H9 (cell line): ENCODE measurements around the gene SELENOS. TPM values are rescaled to one million over a fixed set of nuclear protein-coding genes. Genes with fewer than 3 reads are reported as not detected.
A peak's percentile ranks its signal among the peaks of the same experiment; 100 is the strongest.

Experiments used
- DNase-seq: peaks from one replicate; pipeline ENCODE4 v3.0.0-alpha.2; 2017
- H2AFZ ChIP-seq: one replicate; pipeline ENCODE4 v1.6.1; 2013; ENCODE audit warnings: mild to moderate bottlenecking, low read length, control low read depth, moderate library complexity
- H2AK5ac ChIP-seq: 2 replicates; pipeline ENCODE4 v1.6.1; 2013; ENCODE audit warnings: low read length, control low read depth, mixed read lengths; ENCODE audit not compliant: insufficient read length
- H2BK120ac ChIP-seq: one replicate; pipeline ENCODE4 v1.6.1; 2013; ENCODE audit warnings: low read depth, mild to moderate bottlenecking, low read length, control low read depth, inconsistent platforms; ENCODE audit not compliant: poor library complexity, severe bottlenecking
- H2BK12ac ChIP-seq: 2 replicates; pipeline ENCODE4 v1.6.1; 2013; ENCODE audit warnings: low read length, control low read depth, mixed read lengths, low read depth; ENCODE audit not compliant: insufficient read length
- H2BK15ac ChIP-seq: 2 replicates; pipeline ENCODE4 v1.6.1; 2013; ENCODE audit warnings: low read depth, low read length, control low read depth
- H2BK20ac ChIP-seq: one replicate; pipeline ENCODE4 v1.6.1; 2013; ENCODE audit warnings: low read depth, mild to moderate bottlenecking, low read length, control low read depth, inconsistent platforms; ENCODE audit not compliant: poor library complexity, severe bottlenecking
- H2BK5ac ChIP-seq: 2 replicates; pipeline ENCODE4 v1.6.1; 2013; ENCODE audit warnings: low read length, control low read depth, mixed read lengths; ENCODE audit not compliant: insufficient read length
- H3K14ac ChIP-seq: 2 replicates; pipeline ENCODE4 v1.6.1; 2013; ENCODE audit warnings: low read length, control low read depth; ENCODE audit not compliant: insufficient read depth
- H3K18ac ChIP-seq: 2 replicates; pipeline ENCODE4 v1.6.1; 2013; ENCODE audit warnings: low read depth, mild to moderate bottlenecking, mixed read lengths, low read length, control low read depth; ENCODE audit not compliant: insufficient read length
- H3K23ac ChIP-seq: 2 replicates; pipeline ENCODE4 v1.6.1; 2013; ENCODE audit warnings: low read length, control low read depth, mixed read lengths, low read depth; ENCODE audit not compliant: insufficient read length
- H3K23me2 ChIP-seq: 2 replicates; pipeline ENCODE4 v1.6.1; 2013; ENCODE audit warnings: low read depth, mild to moderate bottlenecking, mixed read lengths, low read length, control low read depth; ENCODE audit not compliant: insufficient read length, poor library complexity, severe bottlenecking
- H3K27ac ChIP-seq: 2 replicates; pipeline ENCODE4 v1.5.1; 2013; ENCODE audit warnings: low read length, control low read depth, mixed read lengths, low read depth; ENCODE audit not compliant: insufficient read length
- H3K27me3 ChIP-seq: 2 replicates; pipeline ENCODE4 v1.6.1; 2013; ENCODE audit warnings: low read length, control low read depth, inconsistent platforms; ENCODE audit not compliant: insufficient read depth
- H3K4ac ChIP-seq: 2 replicates; pipeline ENCODE4 v1.6.1; 2013; ENCODE audit warnings: low read depth, mild to moderate bottlenecking, control low read depth, inconsistent platforms, low read length, moderate library complexity
- H3K4me1 ChIP-seq: 2 replicates; pipeline ENCODE4 v1.6.1; 2013; ENCODE audit warnings: low read length, control low read depth, inconsistent platforms; ENCODE audit not compliant: insufficient read depth
- H3K4me2 ChIP-seq: 2 replicates; pipeline ENCODE4 v1.6.1; 2013; ENCODE audit warnings: low read length, control low read depth, mixed read lengths; ENCODE audit not compliant: insufficient read length, insufficient read depth
- H3K56ac ChIP-seq: 2 replicates; pipeline ENCODE4 v1.6.1; 2013; ENCODE audit warnings: low read depth, mild to moderate bottlenecking, mixed read lengths, low read length, control low read depth; ENCODE audit not compliant: insufficient read length
- H3K79me1 ChIP-seq: 2 replicates; pipeline ENCODE4 v1.6.1; 2013; ENCODE audit warnings: low read depth, mild to moderate bottlenecking, moderate library complexity, low read length, control low read depth, inconsistent platforms; ENCODE audit not compliant: insufficient read depth, poor library complexity, severe bottlenecking
- H3K79me2 ChIP-seq: 2 replicates; pipeline ENCODE4 v1.6.1; 2013; ENCODE audit warnings: low read length, control low read depth, inconsistent platforms; ENCODE audit not compliant: insufficient read depth
- H3K9ac ChIP-seq: 2 replicates; pipeline ENCODE4 v1.6.1; 2013; ENCODE audit warnings: low read length, control low read depth, mixed read lengths; ENCODE audit not compliant: insufficient read length; ENCODE audit errors: extremely low read depth
- H3K9me3 ChIP-seq: one replicate; pipeline ENCODE4 v1.6.1; 2013; ENCODE audit warnings: low read depth, low read length, inconsistent platforms; ENCODE audit not compliant: control insufficient read depth
- H3T11ph ChIP-seq: one replicate; pipeline ENCODE4 v1.6.1; 2013; ENCODE audit warnings: mild to moderate bottlenecking, low read length, control low read depth, inconsistent platforms
- H4K20me1 ChIP-seq: one replicate; pipeline ENCODE4 v1.6.1; 2013; ENCODE audit not compliant: control insufficient read depth, insufficient read length, insufficient read depth
- H4K5ac ChIP-seq: 2 replicates; pipeline ENCODE4 v1.6.1; 2013; ENCODE audit warnings: low read depth, mild to moderate bottlenecking, mixed read lengths, low read length, control low read depth; ENCODE audit not compliant: insufficient read length
- H4K8ac ChIP-seq: replicated peaks from 2 replicates; pipeline ENCODE4 v1.6.1; 2013; ENCODE audit warnings: low read length, control low read depth, mixed read lengths, low read depth; ENCODE audit not compliant: insufficient read length
- H4K91ac ChIP-seq: 2 replicates; pipeline ENCODE4 v1.6.1; 2013; ENCODE audit warnings: low read depth, mild to moderate bottlenecking, moderate library complexity, mixed read lengths, low read length, control low read depth; ENCODE audit not compliant: insufficient read length
- H3K27ac Mint-ChIP-seq, 3 experiments: 2 replicates in 2 of 3; 3 replicates in 1 of 3; pipeline ENCODE4 v1.8.0; 2020 to 2021; ENCODE audit warnings: mixed read lengths in 3 of 3, mild to moderate bottlenecking in 1 of 3, moderate library complexity in 1 of 3
- H3K27me3 Mint-ChIP-seq: 2 replicates; pipeline ENCODE4 v1.8.0; 2021; ENCODE audit warnings: low read depth, mild to moderate bottlenecking, moderate library complexity, mixed read lengths
- H3K36me3 Mint-ChIP-seq, 3 experiments: 2 replicates in 2 of 3; 3 replicates in 1 of 3; pipeline ENCODE4 v1.8.0; 2020 to 2021; ENCODE audit warnings: low read depth in 3 of 3, mixed read lengths in 3 of 3; ENCODE audit not compliant: insufficient read depth in 1 of 3
- H3K4me1 Mint-ChIP-seq, 2 experiments: 2 replicates each; pipeline ENCODE4 v1.8.0; 2020; ENCODE audit warnings: mixed read lengths in 2 of 2
- H3K4me3 Mint-ChIP-seq, 2 experiments: 2 replicates in 1 of 2; 3 replicates in 1 of 2; pipeline ENCODE4 v1.8.0; 2020 to 2021; ENCODE audit warnings: mild to moderate bottlenecking in 2 of 2, mixed read lengths in 2 of 2, moderate library complexity in 1 of 2
- H3K9me3 Mint-ChIP-seq, 2 experiments: 2 replicates in 1 of 2; 3 replicates in 1 of 2; pipeline ENCODE4 v1.8.0; 2020; ENCODE audit warnings: mild to moderate bottlenecking in 2 of 2, mixed read lengths in 2 of 2, moderate library complexity in 1 of 2
- CTCF ChIP-seq: fragments of 200-600 bp; sonication (generic); conservative IDR thresholded peaks from 3 replicates; pipeline ENCODE4 v1.8.0; 2021; ENCODE audit warnings: antibody characterized with exemption, mild to moderate bottlenecking
- WGBS: extraction: QIAGEN DNeasy Blood & Tissue Kit; methylation state at CpG from one replicate; pipeline ENCODE4 v1.1.7; 2013; ENCODE audit warnings: missing lambda C conversion rate, low lambda C conversion rate, mixed read lengths; ENCODE audit not compliant: insufficient read length; ENCODE audit errors: extremely low coverage; 5-methylcytosine and 5-hydroxymethylcytosine counted together
- total RNA-seq: library from RNA; stranded (reverse); gene quantifications from 2 replicates; pipeline ENCODE4 v1.2.1, GENCODE V29; 2021

Gene SELENOS
- total RNA-seq, 1 experiment from 2014 or later, result 57.7 TPM

GRCh38 chr15:101251830-101252820 lies 25.2 kb downstream of the SELENOS start, which contains the start of gene CHSY1:
Gene CHSY1 (minus strand): TSS chr15:101252048. CDS start chr15:101251456, 592 bp downstream.
- no peaks in the 10 kb centered on the region for H3K9me3 ChIP-seq

More at GRCh38 chr15:101251830-101252820, 25.2 kb downstream of the SELENOS start, which contains the start of gene CHSY1:
- Histone ChIP-seq H3K23me2 (peaks cover 14% of the 10 kb centered on the region), H2AK5ac (no peak within 1 kb of the TSS), H4K5ac (no peak within 1 kb of the TSS), H3K79me1 (no peaks in the 10 kb centered on the region), H2BK120ac (no peak within 1 kb of the TSS), H3K27ac (no peak within 1 kb of the TSS), H4K91ac (no peak within 1 kb of the TSS), H3K4me2 (peak within 1 kb of the TSS; percentile 88), H3T11ph (no peak within 1 kb of the TSS), H3K18ac (peak within 1 kb of the TSS; percentile 67), H3K14ac (peak within 1 kb of the TSS; percentile 81), H3K4me1 (peaks cover 7% of the 10 kb centered on the region; the same call in 1 of the 2 replicates), H2AFZ (no peak within 1 kb of the TSS), H3K9ac (peak within 1 kb of the TSS; percentile 81), H2BK12ac (no peak within 1 kb of the TSS), H3K4ac (no peak within 1 kb of the TSS), H3K79me2 (peaks cover 31% of the 10 kb centered on the region), H4K8ac (no peak within 1 kb of the TSS), H4K20me1 (no peaks in the 10 kb centered on the region), H2BK15ac (no peak within 1 kb of the TSS), H3K23ac (no peak within 1 kb of the TSS), H2BK5ac (no peak within 1 kb of the TSS), H3K56ac (no peak within 1 kb of the TSS), H3K27me3 (no peaks in the 10 kb centered on the region), H2BK20ac (no peak within 1 kb of the TSS)
- no CpG with 5 or more reads among the region's 108 CpGs for WGBS
- DNase-seq, result peak; percentile 50
- peak within 1 kb of the TSS; percentile 92 to 95 for H3K4me3 Mint-ChIP-seq
- peaks cover 3 to 9% (median 5%) of the 10 kb centered on the region in 3 experiments; a peak in 6 of 7 replicates for H3K36me3 Mint-ChIP-seq
- H3K4me1 Mint-ChIP-seq, result peaks cover 45 to 58% of the 10 kb centered on the region in 2 experiments
- H3K27ac Mint-ChIP-seq, result no peak within 1 kb of the TSS
- TF ChIP-seq CTCF, result no peak
- no peaks in the 10 kb centered on the region for H3K9me3 Mint-ChIP-seq
- H3K27me3 Mint-ChIP-seq, result peaks cover 2% of the 10 kb centered on the region
